G401 (cell line): ENCODE data around the gene ACOXL. TPM values are rescaled to one million over a fixed set of nuclear protein-coding genes. Genes with fewer than 3 reads are reported as not detected.

Experiments used
- DNase-seq: peaks from one replicate; pipeline ENCODE4 v3.0.0-alpha.2; 2015; ENCODE audit warnings: low spot score
- in situ Hi-C: cut with HindIII; loops from 2 replicates; pipeline ENCODE4 v1.10.0; 2016; ENCODE audit warnings: low sequenced_read_pairs, mixed read lengths
- total RNA-seq: library from RNA; depleted of rRNA; stranded (reverse); fragments of >200 nt; shearing (Covaris generic); gene quantifications from 2 replicates; pipeline ENCODE4 v1.2.3, GENCODE V29; 2014

Gene ACOXL
- total RNA-seq, 1 experiment from 2014 or later = not detected

DNA sequence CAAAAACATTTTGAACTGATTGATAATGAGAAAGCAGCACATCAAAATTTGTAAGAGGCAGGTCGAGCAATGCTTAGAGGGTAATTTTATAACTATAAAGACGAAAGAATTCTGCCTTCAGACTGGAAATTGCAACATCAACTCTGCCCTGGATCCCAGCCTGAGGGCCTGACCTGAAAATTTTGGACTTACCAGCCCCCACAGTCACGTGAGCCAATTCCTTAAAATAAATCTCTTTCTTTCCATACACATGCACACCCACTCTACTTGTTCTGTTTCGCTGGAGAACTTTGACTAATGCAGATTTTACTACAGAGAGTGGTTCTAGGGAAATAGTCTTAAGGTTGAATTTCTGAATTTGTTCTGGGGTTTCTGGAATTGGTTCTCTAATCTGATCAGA, 14.6 kb upstream of the ACOXL start:
- no peak for DNase-seq
- in situ Hi-C loops = no loop called here

DNA sequence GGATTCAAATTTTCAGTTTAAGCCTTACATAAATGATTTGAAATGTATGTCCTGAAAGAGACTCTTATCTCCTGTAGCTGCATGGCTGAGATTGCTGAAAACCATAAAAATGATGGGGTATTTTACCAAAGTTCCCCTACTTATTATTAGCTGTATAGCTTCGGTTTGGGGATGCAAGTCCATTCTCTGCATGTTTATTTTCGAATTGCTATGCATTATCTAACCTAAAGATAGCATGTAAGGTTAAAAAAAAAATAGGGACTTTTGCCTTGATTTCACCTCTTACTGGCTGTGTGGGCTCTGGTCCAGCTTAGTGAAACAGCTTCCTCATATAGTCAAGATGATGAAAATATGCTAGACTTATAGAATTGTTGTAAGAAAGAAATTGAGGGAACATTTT, 14.0 kb upstream of the ACOXL start:
- in situ Hi-C loops = no loop called here
- DNase-seq = no peak

DNA sequence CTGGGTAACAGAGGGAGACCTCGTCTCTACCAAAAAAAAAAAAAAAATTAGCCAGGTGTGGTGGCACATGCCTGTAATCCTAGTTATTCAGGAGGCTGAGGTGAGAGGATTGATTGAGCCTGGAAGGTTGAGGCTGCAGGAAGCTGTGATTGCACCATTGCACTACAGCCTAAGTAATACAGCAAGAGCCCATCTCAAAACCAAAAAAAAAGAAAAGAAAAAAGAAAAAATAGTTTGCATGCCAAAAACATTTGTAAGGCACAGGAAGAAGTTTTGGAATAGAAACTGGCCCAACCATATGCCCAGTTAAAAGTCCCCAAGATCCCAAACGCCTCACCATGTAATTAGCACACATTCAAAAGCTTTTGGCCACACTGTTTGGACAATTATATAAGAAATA, 13.4 kb upstream of the ACOXL start:
- in situ Hi-C loops = no loop called here
- no peak for DNase-seq

DNA sequence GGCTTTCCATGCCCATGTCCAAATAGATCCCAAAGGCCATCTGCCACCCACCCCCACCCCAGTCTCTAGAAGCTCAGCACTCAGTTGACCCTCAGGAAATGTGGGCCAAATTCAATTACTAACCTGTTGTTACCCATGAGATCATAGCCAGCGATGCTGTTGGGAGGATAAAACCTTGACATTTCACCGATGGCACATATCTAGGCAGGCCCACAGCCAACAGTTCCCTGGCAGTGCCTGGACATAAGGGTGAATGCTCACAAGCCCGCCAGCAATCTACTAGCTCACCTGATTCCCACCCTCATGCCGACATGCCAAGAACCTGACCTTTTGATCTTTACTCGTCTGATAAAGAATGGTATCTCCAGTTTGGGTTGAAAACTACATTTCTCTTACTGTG, 11.8 kb upstream of the ACOXL start:
- DNase-seq = peak; percentile 56
- in situ Hi-C loops = no loop called here

DNA sequence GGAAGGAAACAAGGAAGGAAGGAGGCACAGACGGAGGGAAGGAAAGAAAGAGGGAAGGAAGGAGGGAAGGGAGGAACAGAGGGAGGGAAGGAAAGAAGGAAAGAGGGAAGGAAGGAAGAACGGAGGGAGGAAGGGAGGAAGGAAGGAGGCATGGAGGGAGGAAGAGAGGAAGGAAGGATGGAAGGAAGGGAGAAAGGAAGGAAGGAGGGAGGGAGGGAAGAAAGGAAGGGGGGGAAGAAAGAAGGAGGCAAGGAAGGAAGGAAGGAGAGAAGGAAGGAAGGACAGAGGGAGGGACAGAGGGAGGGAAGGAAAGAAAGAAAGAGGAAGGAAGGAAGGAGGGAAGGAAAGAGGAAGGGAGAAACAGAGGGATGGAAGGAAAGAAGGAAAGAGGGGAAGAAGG, 7.6 kb upstream of the ACOXL start:
- DNase-seq = no peak
- in situ Hi-C loops = no loop called here

DNA sequence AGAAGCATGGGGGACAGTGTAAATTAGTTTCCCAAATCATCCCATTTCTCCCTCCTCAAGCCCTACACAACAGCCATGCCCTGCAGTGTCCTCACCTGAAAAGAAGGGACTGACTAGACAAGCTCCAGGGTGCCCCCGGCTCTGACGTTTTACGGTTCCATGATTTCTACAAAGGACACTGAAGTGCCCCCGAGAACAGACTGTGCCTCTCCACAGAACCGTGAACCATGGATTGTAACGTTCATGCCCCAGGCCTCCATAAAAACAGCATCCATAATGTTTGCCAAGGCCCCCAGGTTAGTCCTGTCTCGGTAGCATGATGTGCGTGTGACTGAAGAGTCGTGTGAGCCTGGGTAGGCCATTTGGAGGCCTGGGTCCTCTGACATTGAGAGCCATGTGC, 7.0 kb upstream of the ACOXL start:
- DNase-seq = no peak
- in situ Hi-C loops = no loop called here

DNA sequence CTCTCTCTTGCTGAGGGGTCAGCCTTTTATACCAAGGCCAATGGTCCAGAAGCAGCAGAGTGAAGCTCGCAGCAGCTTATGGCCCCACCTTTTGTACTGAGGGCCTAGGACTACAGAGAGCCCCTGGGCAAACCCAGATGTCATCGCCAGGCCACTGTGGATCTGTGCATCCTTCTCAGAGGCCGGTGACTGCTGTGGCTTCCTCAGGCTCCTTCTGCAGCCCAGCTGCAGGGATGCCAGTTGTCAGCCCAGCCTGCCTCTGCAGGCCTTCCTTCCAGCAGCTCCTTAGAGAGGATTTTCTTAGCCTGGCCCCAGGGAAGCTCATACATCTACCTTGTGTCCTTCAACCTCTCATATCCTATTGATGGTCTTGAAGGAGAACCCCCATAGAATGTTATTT, 6.5 kb upstream of the ACOXL start:
- no peak for DNase-seq
- in situ Hi-C loops = no loop called here

DNA sequence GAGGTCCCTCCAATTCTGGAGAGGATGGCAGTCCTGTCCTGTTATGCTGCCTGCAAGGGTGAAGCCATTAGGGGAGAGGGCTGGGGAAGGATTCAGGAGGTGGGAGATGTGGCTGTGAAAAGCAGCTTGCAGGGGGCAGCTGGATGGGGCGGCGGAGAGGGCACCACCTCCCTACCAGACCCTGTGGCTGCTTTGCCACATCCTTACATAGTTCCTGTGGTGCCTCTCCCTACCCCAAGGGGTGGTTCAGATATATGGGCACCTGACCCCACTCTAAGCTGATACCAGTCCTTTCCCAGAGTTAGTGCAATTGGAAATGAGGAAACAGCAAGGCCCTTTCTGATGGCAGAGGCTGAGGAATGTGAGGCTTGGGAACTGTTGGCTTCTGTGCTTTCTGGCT, 6.1 kb upstream of the ACOXL start:
- in situ Hi-C loops = no loop called here

DNA sequence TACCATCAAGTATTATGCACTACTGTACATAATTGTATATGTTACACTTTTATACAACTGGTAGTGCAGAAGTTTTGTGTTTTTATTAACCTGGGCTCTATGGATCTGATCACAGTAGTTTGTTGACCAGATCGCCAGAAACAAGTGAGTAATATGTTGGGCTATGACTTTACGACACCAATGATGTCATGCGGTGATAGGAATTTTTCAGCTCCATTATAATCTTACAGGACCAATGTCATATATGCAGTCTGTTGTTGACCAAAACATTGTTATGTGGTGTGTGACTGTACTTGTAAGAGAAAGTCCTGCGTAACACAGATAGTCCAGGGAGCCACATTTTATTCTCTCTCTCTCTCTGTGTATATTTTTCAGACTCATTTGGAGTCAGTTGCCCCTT, 4.5 kb upstream of the ACOXL start:
- in situ Hi-C loops = no loop called here
- no peak for DNase-seq

More for the DNA sequence above, 6.1 kb upstream of the ACOXL start:
- DNase-seq = no peak

DNA sequence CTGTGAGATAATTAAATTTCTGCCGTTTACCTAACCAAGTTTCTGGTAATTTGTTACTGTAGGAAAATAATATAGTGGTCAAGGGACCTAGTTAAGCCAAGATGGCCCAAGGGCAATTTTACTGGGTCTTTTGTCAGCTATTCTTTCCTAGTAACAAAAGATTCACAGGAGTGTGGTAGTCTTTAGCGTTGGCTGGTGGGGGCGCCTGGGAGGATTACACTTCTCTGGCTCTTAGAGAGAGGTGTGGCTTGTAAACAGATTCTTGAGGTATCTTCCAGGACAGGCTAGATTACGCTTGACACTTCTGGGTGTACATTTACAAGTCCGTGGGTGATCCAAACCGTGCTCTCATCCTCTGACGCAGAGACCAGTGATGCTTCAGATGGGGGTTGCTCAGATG, 3.3 kb upstream of the ACOXL start:
- in situ Hi-C loops = no loop called here
- DNase-seq = no peak

DNA sequence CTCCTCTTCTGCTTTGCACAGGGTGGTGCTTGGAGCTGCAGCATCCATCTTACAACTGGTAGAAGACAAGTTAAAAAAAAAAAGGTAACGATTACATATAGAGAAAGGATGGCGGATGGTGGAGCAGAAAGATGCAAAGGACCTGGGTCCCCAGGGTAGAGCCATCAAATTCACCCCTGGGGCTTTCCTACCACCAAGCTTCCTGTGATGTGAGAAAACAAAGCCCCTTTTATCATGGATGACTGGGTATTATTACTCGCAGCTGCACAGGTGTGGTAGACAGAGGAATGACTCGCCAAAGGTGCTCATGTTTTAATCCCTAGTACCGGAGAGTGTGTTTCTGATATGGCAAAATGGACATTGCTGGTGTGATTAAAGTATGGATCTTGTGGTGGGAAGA, 1.3 kb upstream of the ACOXL start:
- DNase-seq = no peak
- in situ Hi-C loops = no loop called here

DNA sequence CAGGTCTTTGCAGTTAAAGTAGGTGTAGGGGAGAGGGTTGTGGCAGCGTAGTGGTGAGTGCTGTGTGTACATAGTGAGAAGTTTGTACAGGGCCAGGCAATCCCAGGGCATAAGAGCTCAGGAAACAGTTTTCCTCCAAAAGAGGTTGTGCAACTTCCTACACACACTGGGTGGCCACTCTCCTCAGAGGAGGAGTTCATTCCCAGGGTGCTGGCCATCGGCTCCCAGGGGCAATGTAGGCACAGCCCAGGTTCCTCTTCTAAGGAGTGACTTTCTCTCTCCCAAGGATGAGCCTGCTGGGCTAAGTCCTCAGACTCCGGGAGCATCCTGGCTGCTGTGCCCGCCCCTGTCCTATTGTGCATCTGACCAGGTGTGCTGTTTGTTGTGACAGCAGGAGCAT, 3.0 kb downstream of the ACOXL start:
- no peak for DNase-seq
- in situ Hi-C loops = no loop called here

DNA sequence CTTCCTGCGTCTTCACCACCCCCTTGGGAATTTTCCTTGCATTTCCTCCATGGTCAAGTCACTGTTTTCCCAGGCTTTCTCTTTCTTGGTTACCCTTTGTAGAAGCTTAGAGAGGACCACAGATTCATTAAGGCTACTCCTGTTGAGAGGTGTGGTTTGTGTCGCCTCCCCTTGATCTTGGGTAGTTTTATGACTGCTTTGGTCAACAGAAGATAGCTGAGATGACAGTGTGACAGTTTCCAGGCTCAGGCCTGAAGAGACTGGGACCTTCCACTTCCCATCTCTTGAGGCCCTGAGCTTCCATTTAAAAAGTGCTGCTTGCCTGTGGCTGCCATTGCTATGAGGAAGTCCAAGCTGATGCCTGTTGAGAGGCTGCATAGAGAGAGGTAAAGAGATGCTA, 5.4 kb downstream of the ACOXL start:
- in situ Hi-C loops = no loop called here
- no peak for DNase-seq

DNA sequence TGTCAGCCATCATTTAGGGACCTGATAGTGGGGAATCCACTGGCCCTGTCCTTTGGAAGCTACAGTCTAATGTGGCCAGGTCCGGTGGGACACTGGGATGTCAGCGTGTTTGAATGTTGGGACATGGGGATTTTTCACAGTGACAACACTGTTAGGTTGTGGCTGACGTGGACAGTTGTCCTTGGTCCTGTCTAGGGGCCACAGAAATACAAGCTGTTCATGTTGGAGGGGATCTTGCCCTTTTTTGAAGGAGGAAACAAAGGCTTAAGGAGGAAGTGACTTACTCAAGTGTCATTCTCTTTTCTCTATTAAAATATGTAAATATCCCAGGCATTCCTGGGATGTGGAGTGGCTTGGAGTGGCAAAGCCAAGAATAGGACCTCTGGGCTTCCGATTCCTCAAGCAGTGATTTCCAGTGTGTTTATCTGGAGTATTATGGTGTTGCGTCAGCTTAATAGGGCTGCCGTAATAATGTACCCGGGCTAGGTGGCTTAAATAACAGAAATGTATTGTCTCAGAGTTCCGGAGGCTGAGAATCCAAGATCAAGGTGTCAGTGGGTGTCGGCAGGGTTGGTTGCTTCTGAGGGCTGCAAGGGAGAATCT, 8.5 kb downstream of the ACOXL start:
- in situ Hi-C loops = no loop called here
- DNase-seq = no peak

DNA sequence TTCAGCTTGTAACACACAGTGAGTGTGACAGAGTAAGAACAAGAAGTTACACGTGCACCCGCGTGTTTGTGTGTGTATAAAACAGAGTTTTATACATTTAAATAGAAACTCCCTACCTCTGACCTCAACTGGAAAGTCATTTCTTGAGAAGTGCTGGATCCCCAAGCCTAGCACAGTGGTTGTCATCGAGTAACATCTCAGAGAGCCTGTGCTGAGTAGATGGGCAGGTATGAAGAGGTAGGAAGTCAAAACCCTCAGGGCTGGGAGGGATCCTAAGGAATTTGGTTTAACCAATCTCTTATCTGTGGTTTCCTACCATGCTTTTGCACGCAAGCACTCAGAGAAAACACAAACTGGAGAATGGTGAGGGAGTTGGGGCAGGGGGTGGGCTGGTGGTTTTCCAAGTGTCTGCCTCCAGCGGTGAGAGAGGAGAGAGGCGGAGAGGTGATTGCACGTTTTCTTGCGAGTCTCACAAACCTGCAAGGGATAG, 9.2 kb downstream of the ACOXL start:
- in situ Hi-C loops = no loop called here
- DNase-seq = no peak

DNA sequence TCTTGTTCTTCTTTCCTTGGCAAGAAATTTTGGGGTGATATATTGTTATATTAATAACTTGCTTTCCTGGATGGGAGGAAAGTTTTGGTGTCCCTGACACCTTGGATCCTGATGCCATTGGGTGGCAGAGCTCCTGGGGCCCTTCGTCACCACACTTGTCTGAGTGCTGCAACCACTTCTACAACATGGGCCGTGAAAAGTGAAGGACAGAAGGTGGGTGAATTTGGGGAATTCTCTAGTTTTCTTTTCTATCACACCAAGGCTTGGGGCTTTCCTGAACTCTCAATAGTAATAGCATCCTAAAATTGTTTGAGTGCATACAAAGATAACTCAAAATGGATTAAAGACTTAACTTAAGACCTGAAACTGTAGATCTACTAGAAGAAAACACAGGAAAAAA, 10.0 kb downstream of the ACOXL start:
- no peak for DNase-seq
- in situ Hi-C loops = no loop called here

DNA sequence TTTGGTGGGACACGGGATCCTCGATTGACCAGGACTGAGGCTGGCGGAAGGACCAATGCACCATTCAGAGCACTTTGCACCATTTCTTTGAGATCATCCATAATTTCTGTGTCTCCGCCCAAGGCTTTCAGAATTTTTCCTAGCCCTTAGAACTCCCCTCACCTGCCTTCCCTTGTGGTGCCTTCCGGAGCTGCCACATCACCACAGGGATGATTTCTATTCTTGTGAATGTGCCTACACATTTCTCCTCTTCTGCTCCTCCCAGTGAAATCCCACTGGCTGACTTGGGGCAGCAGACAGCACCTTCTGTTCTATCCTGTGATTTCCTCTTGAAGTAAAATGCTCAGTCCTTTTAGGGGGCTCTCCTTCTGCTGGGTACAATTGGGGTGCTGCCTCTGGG, 11.2 kb downstream of the ACOXL start:
- in situ Hi-C loops = no loop called here
- no peak for DNase-seq

DNA sequence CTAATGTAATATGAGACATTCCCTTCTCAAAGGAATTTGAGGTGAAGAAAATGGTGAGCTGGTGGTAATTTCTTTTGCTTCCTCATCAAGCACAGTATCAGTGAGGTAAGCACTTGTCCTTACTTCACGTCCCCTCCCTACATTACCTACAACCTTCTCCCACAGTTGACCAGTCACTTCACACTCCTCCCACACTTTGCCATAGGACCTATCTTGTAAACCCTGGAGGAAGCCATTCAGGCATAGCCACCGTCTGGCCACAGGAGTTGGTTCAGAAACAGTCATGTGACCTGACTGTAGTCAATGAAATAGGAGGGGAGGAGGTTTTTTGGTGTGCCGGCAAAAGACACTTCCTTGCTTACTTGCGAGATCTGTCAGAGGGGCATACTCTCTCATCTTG, 12.1 kb downstream of the ACOXL start:
- in situ Hi-C loops = no loop called here
- no peak for DNase-seq

DNA sequence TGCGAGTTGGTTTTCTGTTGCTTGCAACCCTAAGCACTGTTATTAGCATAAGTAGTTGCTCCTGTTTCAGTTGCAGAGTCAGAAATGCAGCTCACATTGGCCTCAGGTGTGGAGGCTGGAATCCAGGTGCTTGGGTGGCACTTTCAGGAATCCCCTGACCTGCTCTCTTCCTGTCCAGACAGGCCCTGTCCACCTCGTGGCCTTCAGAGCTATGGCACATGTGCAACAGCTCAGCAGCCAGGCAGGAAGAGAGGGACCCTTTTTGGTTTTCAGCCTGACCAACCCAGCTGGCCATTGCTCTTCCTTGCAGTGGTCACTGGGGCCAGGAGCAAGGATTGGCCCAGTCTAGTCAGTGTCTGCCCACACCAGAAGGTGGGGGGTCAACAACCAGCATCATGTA, 12.7 kb downstream of the ACOXL start:
- DNase-seq = no peak
- in situ Hi-C loops = no loop called here

DNA sequence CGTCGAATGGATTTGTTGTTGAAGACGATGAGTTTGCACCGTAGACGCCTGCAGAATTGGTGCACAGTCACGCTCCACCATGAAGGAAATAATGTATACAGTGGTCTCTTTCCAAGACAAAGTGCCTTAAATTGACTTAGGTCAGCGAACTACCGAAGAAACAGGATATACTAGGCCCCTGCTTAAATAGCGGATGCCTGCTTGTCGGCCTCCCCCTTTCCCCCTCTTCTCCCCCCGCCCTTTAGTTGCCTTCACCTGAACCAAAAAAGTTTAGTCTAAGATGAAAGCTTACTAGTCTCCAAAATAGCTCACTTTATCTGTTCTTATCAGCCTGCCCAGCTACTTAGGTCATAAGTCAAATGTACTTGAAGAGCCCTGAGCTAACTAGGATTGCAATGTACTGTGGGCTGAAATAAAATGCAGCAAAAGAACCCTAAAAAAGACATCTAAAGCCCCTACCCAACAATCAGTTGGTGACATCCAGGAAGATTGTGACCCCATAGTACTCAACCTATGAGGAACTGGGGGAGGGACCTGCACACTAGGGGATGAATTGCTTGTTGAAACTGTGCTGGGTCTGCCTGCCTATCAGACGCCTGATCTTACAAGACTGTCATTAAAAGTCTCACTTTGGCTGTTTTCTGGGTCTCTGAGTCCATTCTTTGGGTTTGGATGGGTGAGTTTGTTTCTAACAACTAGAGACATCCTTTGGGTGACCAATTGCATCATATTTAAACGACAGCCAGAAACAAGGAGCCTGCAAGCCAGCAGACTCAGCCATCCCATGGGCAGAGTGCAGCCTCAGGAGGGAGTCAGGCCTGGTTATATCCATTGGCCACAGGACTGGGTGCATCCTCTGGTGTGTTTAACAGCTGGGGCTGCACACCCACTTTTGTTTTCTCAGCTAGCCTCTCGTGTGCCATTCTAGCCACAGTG, 14.5 kb downstream of the ACOXL start:
- in situ Hi-C loops = no loop called here
- DNase-seq = no peak
